ENCODE results near the gene SLC24A3. TPM values are rescaled to one million over a fixed set of nuclear protein-coding genes. Genes with fewer than 3 reads are reported as not detected.

The SLC24A3 gene
- polyA plus RNA-seq, 4 donors, result 1.6 to 4.0 (median 3.8) TPM; not detected in 1

- Histone ChIP-seq H3K36me3 (ENCODE audit: control insufficient read depth in 3 of 3, insufficient read depth in 2 of 3, low read depth in 1 of 3, low read length in 3 of 3) (no peaks in the 10 kb centered on the region), H3K27me3 (ENCODE audit: control insufficient read depth in 3 of 3, insufficient read depth in 3 of 3, low read length in 3 of 3) (no peaks in the 10 kb centered on the region), H3K9me3 (ENCODE audit: control insufficient read depth in 2 of 2, insufficient read depth in 1 of 2, low read depth in 1 of 2, low read length in 1 of 2) (no peaks in the 10 kb centered on the region), H3K27ac (ENCODE audit: low read depth in 1 of 3, low read length in 2 of 3) (no peak overlapping the region), H3K4me3 (ENCODE audit: low read depth in 1 of 3, low read length in 3 of 3) (no peak overlapping the region), H3K4me1 (ENCODE audit: control insufficient read depth in 3 of 3, insufficient read depth in 2 of 3, low read depth in 1 of 3, low read length in 2 of 3) (no peaks in the 10 kb centered on the region)
- FAIRE-seq, result no peak
- no peak for DNase-seq
- WGBS, 3 donors, result 72 to 81% (median 74%) methylated on average over 6 of the region's 6 CpGs
Observed at GRCh38 chr20:19462491-19462890, 250.0 kb downstream of the SLC24A3 start.

DNA sequence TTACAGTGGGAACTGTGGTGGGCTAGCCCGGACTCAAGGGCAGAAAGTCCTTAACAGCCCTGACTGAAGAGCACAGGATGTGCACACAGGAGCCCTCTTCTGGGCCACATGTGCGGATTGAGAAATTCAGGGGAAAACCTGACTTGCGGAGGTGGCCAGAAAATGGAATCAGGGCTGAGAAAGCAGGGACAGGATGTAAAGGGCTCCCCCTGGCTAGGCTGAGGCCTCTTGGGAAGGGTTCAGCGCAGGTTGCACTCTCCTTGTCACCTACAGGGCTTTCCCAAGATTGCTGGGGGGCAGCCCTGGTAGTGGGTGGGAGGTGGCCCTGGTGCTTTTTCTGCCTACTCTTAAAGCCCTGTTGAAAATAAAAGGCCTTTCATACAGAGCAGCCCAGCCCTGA lies 251.2 kb downstream of the SLC24A3 start:
- H3K36me3 ChIP-seq (ENCODE audit: control insufficient read depth in 3 of 3, insufficient read depth in 2 of 3, low read depth in 1 of 3, low read length in 3 of 3), result no peaks in the 10 kb centered on the region
- no peaks in the 10 kb centered on the region for H3K27me3 ChIP-seq (ENCODE audit: control insufficient read depth in 3 of 3, insufficient read depth in 3 of 3, low read length in 3 of 3)
- no peak for DNase-seq
- FAIRE-seq, result no peak
- no peak overlapping the region for H3K4me3 ChIP-seq (ENCODE audit: low read depth in 1 of 3, low read length in 3 of 3)
- no peak overlapping the region for H3K27ac ChIP-seq (ENCODE audit: low read depth in 1 of 3, low read length in 2 of 3)
- 82 to 88% (median 86%) methylated on average over 4 of the region's 4 CpGs for WGBS, 3 donors
- H3K4me1 ChIP-seq (ENCODE audit: control insufficient read depth in 3 of 3, insufficient read depth in 2 of 3, low read depth in 1 of 3, low read length in 2 of 3), result no peaks in the 10 kb centered on the region
- H3K9me3 ChIP-seq (ENCODE audit: control insufficient read depth in 2 of 2, insufficient read depth in 1 of 2, low read depth in 1 of 2, low read length in 1 of 2), result no peaks in the 10 kb centered on the region

GRCh38 chr20:19465536-19465935 lies 253.1 kb downstream of the SLC24A3 start:
- FAIRE-seq (no peak), DNase-seq (no peak)
- Histone ChIP-seq H3K27ac (ENCODE audit: low read depth in 1 of 3, low read length in 2 of 3) (no peak overlapping the region), H3K9me3 (ENCODE audit: control insufficient read depth in 2 of 2, insufficient read depth in 1 of 2, low read depth in 1 of 2, low read length in 1 of 2) (no peaks in the 10 kb centered on the region), H3K27me3 (ENCODE audit: control insufficient read depth in 3 of 3, insufficient read depth in 3 of 3, low read length in 3 of 3) (no peaks in the 10 kb centered on the region), H3K36me3 (ENCODE audit: control insufficient read depth in 3 of 3, insufficient read depth in 2 of 3, low read depth in 1 of 3, low read length in 3 of 3) (no peaks in the 10 kb centered on the region), H3K4me1 (ENCODE audit: control insufficient read depth in 3 of 3, insufficient read depth in 2 of 3, low read depth in 1 of 3, low read length in 2 of 3) (no peaks in the 10 kb centered on the region), H3K4me3 (ENCODE audit: low read depth in 1 of 3, low read length in 3 of 3) (no peak overlapping the region)
- WGBS, 3 donors, result 64 to 87% (median 75%) methylated on average over 2 of the region's 2 CpGs

DNA sequence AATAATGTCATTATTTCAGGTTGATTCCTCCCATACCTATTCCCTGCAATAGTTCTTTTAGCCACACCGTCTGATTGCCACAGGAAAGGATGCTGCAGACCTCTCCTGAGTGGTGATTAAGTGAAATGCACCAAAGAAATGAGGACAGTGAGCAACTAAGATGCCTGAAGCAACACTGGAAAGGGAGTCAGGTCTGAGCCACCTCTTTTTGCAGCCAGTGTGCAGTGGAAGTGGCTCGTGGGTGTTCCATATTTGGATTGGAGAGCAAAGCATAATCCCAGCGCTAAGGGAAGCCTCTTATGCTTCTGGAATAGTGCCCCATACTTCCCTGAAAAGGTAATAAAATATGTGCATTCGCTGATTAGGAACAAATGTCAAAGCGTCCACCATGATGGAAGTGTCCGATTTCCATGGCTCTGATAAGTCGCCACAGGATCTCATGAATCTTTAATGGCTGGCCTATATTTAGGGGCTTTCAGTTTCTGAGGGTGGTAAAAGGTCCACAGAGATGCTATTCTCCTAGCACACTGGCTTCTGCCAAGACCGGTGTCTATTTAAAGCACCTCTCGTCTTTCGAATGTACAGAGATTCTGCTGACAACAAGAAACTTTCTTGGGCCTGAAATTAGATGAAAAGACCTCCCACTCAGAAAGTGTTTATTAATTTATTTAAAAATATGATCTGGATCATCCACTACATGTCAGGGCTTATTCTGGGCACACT lies 253.9 kb downstream of the SLC24A3 start:
- Histone ChIP-seq H3K27ac (ENCODE audit: low read depth in 1 of 3, low read length in 2 of 3) (no peak overlapping the region), H3K27me3 (ENCODE audit: control insufficient read depth in 3 of 3, insufficient read depth in 3 of 3, low read length in 3 of 3) (no peaks in the 10 kb centered on the region), H3K9me3 (ENCODE audit: control insufficient read depth in 2 of 2, insufficient read depth in 1 of 2, low read depth in 1 of 2, low read length in 1 of 2) (no peaks in the 10 kb centered on the region), H3K4me3 (ENCODE audit: low read depth in 1 of 3, low read length in 3 of 3) (no peak overlapping the region), H3K4me1 (ENCODE audit: control insufficient read depth in 3 of 3, insufficient read depth in 2 of 3, low read depth in 1 of 3, low read length in 2 of 3) (no peaks in the 10 kb centered on the region), H3K36me3 (ENCODE audit: control insufficient read depth in 3 of 3, insufficient read depth in 2 of 3, low read depth in 1 of 3, low read length in 3 of 3) (no peaks in the 10 kb centered on the region)
- 82 to 86% (median 85%) methylated on average over 10 of the region's 10 CpGs for WGBS, 3 donors
- FAIRE-seq (no peak), DNase-seq (no peak)

GRCh38 chr20:19473216-19473921 lies 260.9 kb downstream of the SLC24A3 start:
- FAIRE-seq, result no peak
- 82 to 89% (median 87%) methylated on average over 8 of the region's 8 CpGs for WGBS, 3 donors
- no peaks in the 10 kb centered on the region for H3K4me1 ChIP-seq (ENCODE audit: control insufficient read depth in 3 of 3, insufficient read depth in 2 of 3, low read depth in 1 of 3, low read length in 2 of 3)
- DNase-seq, result no peak
- H3K4me3 ChIP-seq (ENCODE audit: low read depth in 1 of 3, low read length in 3 of 3), result no peak overlapping the region
- H3K36me3 ChIP-seq (ENCODE audit: control insufficient read depth in 3 of 3, insufficient read depth in 2 of 3, low read depth in 1 of 3, low read length in 3 of 3), result no peaks in the 10 kb centered on the region
- no peak overlapping the region for H3K27ac ChIP-seq (ENCODE audit: low read depth in 1 of 3, low read length in 2 of 3)
- no peaks in the 10 kb centered on the region for H3K9me3 ChIP-seq (ENCODE audit: control insufficient read depth in 2 of 2, insufficient read depth in 1 of 2, low read depth in 1 of 2, low read length in 1 of 2)
- H3K27me3 ChIP-seq (ENCODE audit: control insufficient read depth in 3 of 3, insufficient read depth in 3 of 3, low read length in 3 of 3), result no peaks in the 10 kb centered on the region

DNA sequence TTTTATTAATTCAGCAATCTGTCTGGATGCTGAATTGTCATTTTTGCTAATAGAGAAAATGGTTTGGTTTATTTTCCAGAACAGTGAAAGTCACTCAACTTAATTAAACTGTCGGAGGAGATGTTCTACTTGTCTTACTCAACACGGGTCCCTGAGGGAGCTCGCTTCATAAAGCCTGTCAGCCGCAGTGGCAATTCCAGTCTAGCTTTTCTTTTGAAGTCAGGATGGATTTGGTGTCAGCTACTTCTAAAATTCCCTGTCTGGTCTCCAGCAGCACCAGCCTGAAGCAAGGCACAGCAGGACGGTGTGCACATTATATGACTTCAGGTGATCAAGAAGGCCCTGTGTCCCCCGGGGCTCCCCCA lies 261.5 kb downstream of the SLC24A3 start:
- FAIRE-seq (no peak), DNase-seq (no peak)
- 87 to 90% (median 87%) methylated on average over 6 of the region's 6 CpGs for WGBS, 3 donors
- Histone ChIP-seq H3K4me1 (ENCODE audit: control insufficient read depth in 3 of 3, insufficient read depth in 2 of 3, low read depth in 1 of 3, low read length in 2 of 3) (no peaks in the 10 kb centered on the region), H3K9me3 (ENCODE audit: control insufficient read depth in 2 of 2, insufficient read depth in 1 of 2, low read depth in 1 of 2, low read length in 1 of 2) (no peaks in the 10 kb centered on the region), H3K36me3 (ENCODE audit: control insufficient read depth in 3 of 3, insufficient read depth in 2 of 3, low read depth in 1 of 3, low read length in 3 of 3) (no peaks in the 10 kb centered on the region), H3K27me3 (ENCODE audit: control insufficient read depth in 3 of 3, insufficient read depth in 3 of 3, low read length in 3 of 3) (no peaks in the 10 kb centered on the region), H3K4me3 (ENCODE audit: low read depth in 1 of 3, low read length in 3 of 3) (no peak overlapping the region), H3K27ac (ENCODE audit: low read depth in 1 of 3, low read length in 2 of 3) (no peak overlapping the region)

DNA sequence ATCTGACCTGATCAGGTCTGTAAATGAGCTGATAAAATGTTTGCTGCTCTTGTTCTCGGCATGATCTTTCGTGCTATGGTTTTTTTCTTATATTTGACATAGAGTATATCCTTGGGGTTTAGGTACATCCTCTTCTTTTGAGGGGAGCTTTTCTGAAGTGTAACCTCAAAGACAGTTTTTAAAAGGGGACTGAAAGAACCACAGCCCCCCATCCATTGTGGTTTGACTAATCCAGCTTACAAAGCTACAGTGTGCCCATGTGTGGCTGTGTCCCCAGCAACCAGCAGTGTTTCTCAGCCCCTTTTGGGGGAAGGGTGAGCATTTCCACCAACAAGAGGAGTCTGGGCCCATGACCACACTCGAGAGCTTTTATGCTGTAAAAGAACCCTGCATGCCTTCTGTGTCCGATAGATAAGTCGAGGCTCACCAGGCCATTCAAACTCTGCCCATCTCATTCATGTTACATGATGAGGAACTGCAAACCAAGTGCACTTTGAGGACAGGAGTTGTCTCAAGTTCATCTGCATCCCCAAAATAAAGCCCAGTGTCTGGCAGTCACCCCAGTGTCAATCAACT lies 266.0 kb downstream of the SLC24A3 start:
- no peaks in the 10 kb centered on the region for H3K4me1 ChIP-seq (ENCODE audit: control insufficient read depth in 3 of 3, insufficient read depth in 2 of 3, low read depth in 1 of 3, low read length in 2 of 3)
- no peaks in the 10 kb centered on the region for H3K9me3 ChIP-seq (ENCODE audit: control insufficient read depth in 2 of 2, insufficient read depth in 1 of 2, low read depth in 1 of 2, low read length in 1 of 2)
- H3K4me3 ChIP-seq (ENCODE audit: low read depth in 1 of 3, low read length in 3 of 3), result no peak overlapping the region
- no peaks in the 10 kb centered on the region for H3K36me3 ChIP-seq (ENCODE audit: control insufficient read depth in 3 of 3, insufficient read depth in 2 of 3, low read depth in 1 of 3, low read length in 3 of 3)
- 69 to 77% (median 77%) methylated on average over 5 of the region's 5 CpGs for WGBS, 3 donors
- no peaks in the 10 kb centered on the region for H3K27me3 ChIP-seq (ENCODE audit: control insufficient read depth in 3 of 3, insufficient read depth in 3 of 3, low read length in 3 of 3)
- DNase-seq (no peak), FAIRE-seq (no peak)
- H3K27ac ChIP-seq (ENCODE audit: low read depth in 1 of 3, low read length in 2 of 3), result no peak overlapping the region

GRCh38 chr20:19482726-19483125 lies 270.3 kb downstream of the SLC24A3 start:
- no peak for DNase-seq
- no peaks in the 10 kb centered on the region for H3K27me3 ChIP-seq (ENCODE audit: control insufficient read depth in 3 of 3, insufficient read depth in 3 of 3, low read length in 3 of 3)
- whole genome bisulfite sequencing, 3 donors, result 29 to 56% (median 43%) methylated on average over 2 of the region's 2 CpGs
- H3K36me3 ChIP-seq (ENCODE audit: control insufficient read depth in 3 of 3, insufficient read depth in 2 of 3, low read depth in 1 of 3, low read length in 3 of 3), result no peaks in the 10 kb centered on the region
- no peak overlapping the region for H3K27ac ChIP-seq (ENCODE audit: low read depth in 1 of 3, low read length in 2 of 3)
- FAIRE-seq, result no peak
- no peak overlapping the region for H3K4me3 ChIP-seq (ENCODE audit: low read depth in 1 of 3, low read length in 3 of 3)
- H3K4me1 ChIP-seq (ENCODE audit: control insufficient read depth in 3 of 3, insufficient read depth in 2 of 3, low read depth in 1 of 3, low read length in 2 of 3), result no peaks in the 10 kb centered on the region
- H3K9me3 ChIP-seq (ENCODE audit: control insufficient read depth in 2 of 2, insufficient read depth in 1 of 2, low read depth in 1 of 2, low read length in 1 of 2), result no peaks in the 10 kb centered on the region
